GM23248 (cell line): ENCODE results near the gene RNF180. TPM values are rescaled to one million over a fixed set of nuclear protein-coding genes. Genes with fewer than 3 reads are reported as not detected.

Source experiments
- DNase-seq: peaks from one replicate; pipeline ENCODE4 v3.0.0-alpha.2; 2015
- H2AFZ ChIP-seq: fragments of 200-600 bp; sonication (generic); 2 replicates; pipeline ENCODE4 v1.6.1; 2016; ENCODE audit warnings: antibody characterized with exemption
- H3F3A ChIP-seq: fragments of 200-600 bp; sonication (generic); 2 replicates; pipeline ENCODE4 v1.6.1; 2016; ENCODE audit warnings: mild to moderate bottlenecking, antibody characterized with exemption, mixed run types; ENCODE audit not compliant: insufficient read depth
- H3K27ac ChIP-seq: fragments of 200-600 bp; sonication (generic); 2 replicates; pipeline ENCODE4 v1.5.1; 2016; ENCODE audit warnings: mild to moderate bottlenecking
- H3K27me3 ChIP-seq: fragments of 200-600 bp; sonication (generic); replicated peaks from 2 replicates; pipeline ENCODE4 v1.6.1; 2016; ENCODE audit warnings: mild to moderate bottlenecking; ENCODE audit not compliant: insufficient read depth
- H3K36me3 ChIP-seq: fragments of 200-600 bp; sonication (generic); 2 replicates; pipeline ENCODE4 v1.6.1; 2016; ENCODE audit warnings: low read depth, mild to moderate bottlenecking
- H3K4me1 ChIP-seq: fragments of 200-600 bp; sonication (generic); 2 replicates; pipeline ENCODE4 v1.6.1; 2016; ENCODE audit warnings: mild to moderate bottlenecking; ENCODE audit not compliant: insufficient read depth
- H3K4me2 ChIP-seq: fragments of 200-600 bp; sonication (generic); one replicate; pipeline ENCODE4 v1.6.1; 2016; ENCODE audit warnings: mild to moderate bottlenecking; ENCODE audit not compliant: unreplicated experiment
- H3K4me3 ChIP-seq: fragments of 200-600 bp; sonication (generic); 2 replicates; pipeline ENCODE4 v1.5.1; 2016; ENCODE audit warnings: mild to moderate bottlenecking
- H3K79me2 ChIP-seq: fragments of 200-600 bp; sonication (generic); 2 replicates; pipeline ENCODE4 v1.6.1; 2016; ENCODE audit warnings: mild to moderate bottlenecking; ENCODE audit not compliant: insufficient read depth
- H3K9ac ChIP-seq: fragments of 200-600 bp; sonication (generic); 2 replicates; pipeline ENCODE4 v1.6.1; 2016; ENCODE audit warnings: mild to moderate bottlenecking
- H3K9me2 ChIP-seq: fragments of 200-600 bp; sonication (generic); 2 replicates; pipeline ENCODE4 v1.6.1; 2016; ENCODE audit warnings: mixed run types, mild to moderate bottlenecking, moderate library complexity; ENCODE audit not compliant: insufficient read depth
- H3K9me3 ChIP-seq: fragments of 200-600 bp; sonication (generic); one replicate; pipeline ENCODE4 v1.6.1; 2017; ENCODE audit warnings: low read depth
- H4K20me1 ChIP-seq: fragments of 200-600 bp; sonication (generic); 2 replicates; pipeline ENCODE4 v1.6.0; 2016; ENCODE audit not compliant: insufficient read depth
- EZH2 ChIP-seq: fragments of 200-600 bp; sonication (generic); IDR thresholded peaks from 2 replicates; pipeline ENCODE4 v1.6.1; 2018; ENCODE audit warnings: antibody characterized with exemption, mild to moderate bottlenecking; ENCODE audit not compliant: insufficient read depth, poor library complexity, severe bottlenecking
- EZH2phosphoT487 ChIP-seq: fragments of 200-600 bp; sonication (generic); IDR thresholded peaks from 2 replicates; pipeline ENCODE4 v1.6.1; 2018; ENCODE audit warnings: antibody characterized with exemption, moderate library complexity, mild to moderate bottlenecking, low read depth; ENCODE audit not compliant: insufficient read depth
- WGBS, 2 experiments: methylation state at CpG; one replicate each; pipeline ENCODE4 v1.1.6; 2015 to 2017; ENCODE audit warnings: low lambda C conversion rate in 2 of 2, low coverage in 1 of 2; ENCODE audit errors: missing lambda C conversion rate in 2 of 2; 5-methylcytosine and 5-hydroxymethylcytosine counted together
- in situ Hi-C: fragments of 300-500 bp; cut with MboI; formaldehyde crosslinking; loops from 2 replicates; pipeline ENCODE4 v1.15.0; 2020
- polyA plus RNA-seq: library from polyadenylated mRNA; unstranded; fragments of >200 nt; fragmentation: Nextera tagmentation; extraction: Ambion mirVana; gene quantifications from 2 replicates; pipeline ENCODE4 v1.2.1, GENCODE V29; 2016
- total RNA-seq: library from RNA; depleted of rRNA; stranded (reverse); fragments of >200 nt; shearing (Covaris generic); gene quantifications from 2 replicates; pipeline ENCODE4 v1.2.3, GENCODE V29; 2014

RNF180 gene
- total and polyA plus RNA-seq, 2 experiments from 2014 or later, result 0.10 to 0.32 TPM

DNA sequence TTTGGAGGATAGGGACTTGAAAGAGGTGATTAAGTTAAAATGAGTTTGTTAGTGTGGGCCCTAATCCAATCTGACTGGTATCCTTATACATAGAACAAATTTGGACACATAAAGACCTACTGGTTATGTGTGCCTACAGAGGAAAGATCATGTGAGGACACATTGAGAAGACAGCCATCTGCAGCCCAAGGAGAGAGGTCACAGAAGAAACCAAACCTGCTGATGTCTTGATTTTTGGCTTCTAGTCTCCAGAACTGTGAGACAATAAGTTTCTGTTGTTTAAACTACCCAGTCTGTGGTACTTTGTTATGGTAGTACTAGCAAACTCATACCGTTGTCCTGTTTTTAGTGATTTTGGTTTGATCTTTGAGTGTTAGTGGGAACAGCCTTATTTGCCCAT is 18.3 kb downstream of the RNF180 start:
- no peak overlapping the region for H3K4me3 ChIP-seq
- no peaks in the 10 kb centered on the region; the same call in 1 of the 2 replicates for H3K27me3 ChIP-seq
- no peaks in the 10 kb centered on the region for H3K79me2 ChIP-seq
- no peaks in the 10 kb centered on the region for H3K36me3 ChIP-seq
- H3K9ac ChIP-seq, result no peak overlapping the region
- H4K20me1 ChIP-seq, result no peaks in the 10 kb centered on the region
- H3K9me2 ChIP-seq, result no peaks in the 10 kb centered on the region
- in situ Hi-C loops, result no loop called here
- H3K9me3 ChIP-seq, result no peaks in the 10 kb centered on the region
- H2AFZ ChIP-seq, result no peak overlapping the region
- WGBS, 2 experiments, result 29 to 34% methylated on average over 1 of the region's 1 CpG
- H3K4me2 ChIP-seq, result no peak overlapping the region
- no peak for TF ChIP-seq EZH2phosphoT487
- no peak for TF ChIP-seq EZH2
- DNase-seq, result no peak
- H3K4me1 ChIP-seq, result no peaks in the 10 kb centered on the region
- no peaks in the 10 kb centered on the region for H3F3A ChIP-seq
- H3K27ac ChIP-seq, result no peak overlapping the region

DNA sequence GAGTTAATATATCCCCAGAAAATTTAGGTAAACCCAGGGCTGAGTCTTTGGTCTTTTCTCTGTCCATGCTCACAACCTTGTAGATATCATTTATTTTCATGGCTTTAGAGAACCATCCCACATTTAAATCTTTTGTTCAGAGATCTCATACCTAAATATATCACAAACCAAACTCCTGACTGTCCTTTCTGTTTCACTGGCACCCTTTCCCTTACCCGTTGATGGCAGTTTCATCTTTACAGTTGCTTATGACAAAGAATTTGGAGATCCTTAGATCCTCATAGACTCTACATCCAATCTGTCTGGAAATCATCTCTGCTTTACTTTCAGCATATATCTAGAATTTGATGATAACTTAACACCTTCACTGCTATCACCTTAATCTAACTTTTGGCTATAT is 19.2 kb downstream of the RNF180 start:
- Histone ChIP-seq H3K27ac (no peak overlapping the region), H3K79me2 (no peaks in the 10 kb centered on the region), H3K9me3 (no peaks in the 10 kb centered on the region), H3K4me2 (no peak overlapping the region), H3K4me1 (no peaks in the 10 kb centered on the region), H3K9ac (no peak overlapping the region), H2AFZ (no peak overlapping the region), H3K27me3 (no peaks in the 10 kb centered on the region; the same call in 1 of the 2 replicates), H4K20me1 (no peaks in the 10 kb centered on the region), H3K9me2 (no peaks in the 10 kb centered on the region), H3K4me3 (no peak overlapping the region), H3K36me3 (no peaks in the 10 kb centered on the region), H3F3A (no peaks in the 10 kb centered on the region)
- 12 to 18% methylated on average over 1 of the region's 1 CpG for WGBS, 2 experiments
- in situ Hi-C loops, result no loop called here
- no peak for DNase-seq
- no peak for TF ChIP-seq EZH2phosphoT487
- no peak for TF ChIP-seq EZH2

DNA sequence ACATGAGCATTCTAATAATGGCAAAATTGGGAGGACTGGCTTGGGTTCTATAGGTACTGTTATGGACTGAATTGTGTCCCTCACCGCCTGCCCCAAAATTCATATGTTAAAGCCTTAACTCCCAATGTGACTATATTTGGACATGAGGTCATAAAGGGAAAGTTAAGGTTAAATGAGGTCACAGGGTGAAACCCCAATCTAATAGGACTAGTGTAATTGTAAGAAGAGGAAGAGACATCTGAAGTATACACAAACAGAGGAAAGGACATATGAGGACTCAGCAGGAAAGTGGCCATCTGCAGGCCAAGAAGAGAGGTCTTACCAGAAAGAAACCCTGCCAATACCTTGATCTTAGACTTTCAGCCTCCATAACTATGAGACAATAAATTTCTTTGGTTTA is 23.1 kb downstream of the RNF180 start:
- Histone ChIP-seq H3K36me3 (no peaks in the 10 kb centered on the region), H4K20me1 (no peaks in the 10 kb centered on the region), H3K27me3 (no peaks in the 10 kb centered on the region; the same call in 1 of the 2 replicates), H3K9me2 (no peaks in the 10 kb centered on the region), H3K4me2 (no peak overlapping the region), H3K9ac (no peak overlapping the region), H3F3A (no peaks in the 10 kb centered on the region), H3K9me3 (no peaks in the 10 kb centered on the region), H2AFZ (no peak overlapping the region), H3K27ac (no peak overlapping the region), H3K79me2 (no peaks in the 10 kb centered on the region), H3K4me3 (no peak overlapping the region), H3K4me1 (no peaks in the 10 kb centered on the region)
- TF ChIP-seq EZH2 (no peak), EZH2phosphoT487 (no peak)
- 30 to 38% methylated on average over 1 of the region's 1 CpG for WGBS, 2 experiments
- in situ Hi-C loops, result no loop called here
- DNase-seq, result no peak

DNA sequence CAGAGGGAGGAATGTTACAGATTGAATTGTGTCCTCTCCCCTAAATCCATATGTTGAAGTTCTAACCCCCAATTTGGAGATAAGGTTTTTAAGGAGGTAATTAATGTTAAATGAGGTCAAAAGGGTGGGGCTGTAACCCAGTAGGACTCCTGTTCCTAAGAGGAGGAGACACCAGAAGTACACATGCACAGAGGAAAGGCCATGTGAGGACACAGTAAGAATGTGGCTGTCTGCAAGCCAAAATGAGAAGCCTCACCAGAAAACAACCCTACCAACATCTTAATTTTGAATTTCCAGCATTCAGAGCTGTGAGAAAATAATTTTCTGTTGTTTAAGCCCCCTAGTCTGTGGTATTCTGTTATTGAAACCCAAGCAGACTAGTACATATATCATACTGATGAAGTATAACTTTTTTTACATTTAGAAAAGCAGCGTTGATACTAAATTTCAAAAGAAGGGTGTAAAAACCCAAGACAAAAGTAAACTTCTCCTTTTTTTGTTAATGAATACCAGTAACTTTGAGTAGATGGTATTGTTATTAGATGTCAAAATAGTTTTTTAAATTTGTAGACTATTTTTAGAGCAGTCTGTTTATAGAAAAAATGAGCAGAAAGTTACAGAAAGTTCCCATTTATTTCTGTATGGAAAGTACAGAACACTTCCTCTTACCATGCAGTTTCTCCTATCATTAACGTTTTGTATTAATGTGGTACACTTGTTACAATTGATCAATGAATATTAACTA is 25.1 kb downstream of the RNF180 start:
- H3K9ac ChIP-seq, result no peak overlapping the region
- in situ Hi-C loops, result no loop called here
- H3K36me3 ChIP-seq, result no peaks in the 10 kb centered on the region
- no peaks in the 10 kb centered on the region for H3F3A ChIP-seq
- no peaks in the 10 kb centered on the region for H4K20me1 ChIP-seq
- no peak for TF ChIP-seq EZH2phosphoT487
- TF ChIP-seq EZH2, result no peak
- no peaks in the 10 kb centered on the region for H3K9me3 ChIP-seq
- no peaks in the 10 kb centered on the region for H3K9me2 ChIP-seq
- H3K4me2 ChIP-seq, result no peak overlapping the region
- H3K27ac ChIP-seq, result no peak overlapping the region
- no peak overlapping the region for H2AFZ ChIP-seq
- no peaks in the 10 kb centered on the region; the same call in 1 of the 2 replicates for H3K27me3 ChIP-seq
- WGBS, 2 experiments, result 13 to 18% methylated on average over 2 of the region's 2 CpGs
- no peaks in the 10 kb centered on the region for H3K4me1 ChIP-seq
- DNase-seq, result no peak
- no peak overlapping the region for H3K4me3 ChIP-seq
- no peaks in the 10 kb centered on the region for H3K79me2 ChIP-seq
